Prostate gland (tissue), 2 donors: Measurements from ENCODE around the gene ZNF160. TPM values are rescaled to one million over a fixed set of nuclear protein-coding genes. Genes with fewer than 3 reads are reported as not detected.

Source experiments
- total RNA-seq, 2 donors: library from RNA; depleted of rRNA; stranded (reverse); fragments of >200 nt; gene quantifications; one replicate each; pipeline ENCODE4 v1.1.0, GENCODE V29; 2016

The ZNF160 gene
- total RNA-seq, 2 donors from 2014 or later: 26.0 to 93.4 TPM

Other genes starting within 250 kb of the ZNF160 start
- gene ZNF468, start 245.8 kb downstream of the ZNF160 start, total RNA-seq: 10 to 100 TPM; 21.0 to 49.2 TPM
- gene ZNF320, start 205.8 kb downstream of the ZNF160 start, total RNA-seq: 10 to 100 TPM; 20.0 to 42.9 TPM
- 10 to 100 TPM; 21.4 to 34.5 TPM for gene ZNF888, start 180.0 kb downstream of the ZNF160 start, total RNA-seq
- 10 to 100 TPM; 15.8 to 31.8 TPM for gene ZNF816, start 140.5 kb downstream of the ZNF160 start, total RNA-seq
- under 1 TPM in 1 of 2 donors, not detected in 1; 0.40 TPM for gene ERVV-1, start 89.5 kb downstream of the ZNF160 start, total RNA-seq
- not detected for gene ERVV-2, start 58.7 kb downstream of the ZNF160 start, total RNA-seq
- gene ZNF415, start 29.5 kb upstream of the ZNF160 start, total RNA-seq: 10 to 100 TPM; 13.7 to 22.8 TPM
- 10 to 100 TPM in 1 of 2 donors, 1 to 10 TPM in 1; 9.3 to 14.4 TPM for gene ZNF347, start 55.6 kb upstream of the ZNF160 start, total RNA-seq
- gene ZNF665, start 89.9 kb upstream of the ZNF160 start, total RNA-seq: 10 to 100 TPM in 1 of 2 donors, 1 to 10 TPM in 1; 4.7 to 26.1 TPM
- gene ZNF677, start 151.5 kb upstream of the ZNF160 start, total RNA-seq: 10 to 100 TPM; 28.1 to 35.8 TPM
- 1 to 10 TPM in 1 of 2 donors, not detected in 1; 1.2 TPM for gene VN1R2, start 154.9 kb upstream of the ZNF160 start, total RNA-seq
- not detected for gene VN1R4, start 164.3 kb upstream of the ZNF160 start, total RNA-seq
- gene ZNF845, start 230.3 kb upstream of the ZNF160 start, total RNA-seq: 1 to 10 TPM; 6.5 to 7.8 TPM